Measurements from ENCODE around the gene CHD9.

DNA sequence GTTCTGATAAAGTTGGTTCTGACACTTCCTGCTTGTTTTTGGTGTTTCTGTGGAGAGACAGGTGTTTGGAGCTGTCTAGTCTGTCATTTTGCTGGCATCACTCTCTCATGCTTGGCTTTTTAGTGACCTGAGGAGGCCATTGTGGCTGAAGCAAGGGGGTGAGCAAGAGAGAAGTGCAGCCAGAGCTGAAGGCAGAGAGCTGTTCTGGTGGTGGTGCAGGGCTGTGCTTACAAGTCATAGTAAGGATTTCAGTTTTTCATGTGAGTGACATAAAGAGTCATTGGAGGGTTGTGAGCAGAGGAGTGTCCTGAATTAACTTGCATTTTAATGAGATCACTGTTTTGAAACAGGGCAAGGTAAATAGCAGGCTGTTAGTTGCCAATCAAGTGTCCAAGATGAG is 97.5 kb downstream of the CHD9 start:
- no peak for TF ChIP-seq POLR2A (IDR thresholded peaks at IDR 0.05)
- TF ChIP-seq, protein P1, sequence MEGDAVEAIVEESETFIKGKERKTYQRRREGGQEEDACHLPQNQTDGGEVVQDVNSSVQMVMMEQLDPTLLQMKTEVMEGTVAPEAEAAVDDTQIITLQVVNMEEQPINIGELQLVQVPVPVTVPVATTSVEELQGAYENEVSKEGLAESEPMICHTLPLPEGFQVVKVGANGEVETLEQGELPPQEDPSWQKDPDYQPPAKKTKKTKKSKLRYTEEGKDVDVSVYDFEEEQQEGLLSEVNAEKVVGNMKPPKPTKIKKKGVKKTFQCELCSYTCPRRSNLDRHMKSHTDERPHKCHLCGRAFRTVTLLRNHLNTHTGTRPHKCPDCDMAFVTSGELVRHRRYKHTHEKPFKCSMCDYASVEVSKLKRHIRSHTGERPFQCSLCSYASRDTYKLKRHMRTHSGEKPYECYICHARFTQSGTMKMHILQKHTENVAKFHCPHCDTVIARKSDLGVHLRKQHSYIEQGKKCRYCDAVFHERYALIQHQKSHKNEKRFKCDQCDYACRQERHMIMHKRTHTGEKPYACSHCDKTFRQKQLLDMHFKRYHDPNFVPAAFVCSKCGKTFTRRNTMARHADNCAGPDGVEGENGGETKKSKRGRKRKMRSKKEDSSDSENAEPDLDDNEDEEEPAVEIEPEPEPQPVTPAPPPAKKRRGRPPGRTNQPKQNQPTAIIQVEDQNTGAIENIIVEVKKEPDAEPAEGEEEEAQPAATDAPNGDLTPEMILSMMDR (IDR thresholded peaks at IDR 0.05), result no peak
